HG03457 (cell line): ENCODE results near the gene APLP2.
A peak's percentile ranks its signal among the peaks of the same experiment; 100 is the strongest.
"Not testable (repeated sequence)": the region's sequence is repeated elsewhere in the genome, so short reads cannot be mapped to it uniquely, and the experiment has no call there.

Experiments used
- ATAC-seq: cut with Tn5 transposase; IDR thresholded peaks from one replicate; pipeline ENCODE4 v1.9.1; 2021; ENCODE audit warnings: moderate number of reproducible peaks; ENCODE audit not compliant: unreplicated experiment

The APLP2 gene

GRCh38 chr11:130069659-130070108, at the start of gene APLP2:
APLP2 (plus strand) TSS chr11:130069894; CDS start chr11:130069978, 84 bp downstream.
- peak; percentile 97 for ATAC-seq

GRCh38 chr11:130020323-130020722, 49.4 kb upstream of the APLP2 start:
- no peak for ATAC-seq

GRCh38 chr11:130021606-130022005, 48.1 kb upstream of the APLP2 start:
- not testable (repeated sequence) for ATAC-seq

GRCh38 chr11:130022799-130023198, 46.9 kb upstream of the APLP2 start:
- ATAC-seq: no peak

DNA sequence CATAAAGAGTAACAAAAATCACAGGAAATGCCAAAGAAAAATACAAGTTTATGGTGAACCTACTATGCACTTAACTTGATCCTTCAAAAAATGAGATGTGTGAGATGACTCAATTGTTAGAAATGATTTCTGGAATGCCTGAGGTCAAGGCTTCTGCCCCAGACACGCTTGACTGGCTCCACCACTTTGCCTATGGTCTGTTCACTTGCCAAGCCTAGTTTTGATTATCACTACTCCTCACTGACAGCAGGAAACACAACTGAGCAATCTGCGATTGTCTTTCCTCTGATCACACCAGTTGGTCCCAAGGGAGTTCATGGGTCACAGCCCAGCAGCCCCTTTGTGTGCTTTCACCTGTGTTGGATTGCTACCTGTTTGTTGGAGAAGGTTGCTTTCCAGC, 46.5 kb upstream of the APLP2 start:
- peak; percentile 94 for ATAC-seq

- ATAC-seq: no peak
These were observed 45.3 kb upstream of the APLP2 start for GRCh38 chr11:130024361-130024760.

DNA sequence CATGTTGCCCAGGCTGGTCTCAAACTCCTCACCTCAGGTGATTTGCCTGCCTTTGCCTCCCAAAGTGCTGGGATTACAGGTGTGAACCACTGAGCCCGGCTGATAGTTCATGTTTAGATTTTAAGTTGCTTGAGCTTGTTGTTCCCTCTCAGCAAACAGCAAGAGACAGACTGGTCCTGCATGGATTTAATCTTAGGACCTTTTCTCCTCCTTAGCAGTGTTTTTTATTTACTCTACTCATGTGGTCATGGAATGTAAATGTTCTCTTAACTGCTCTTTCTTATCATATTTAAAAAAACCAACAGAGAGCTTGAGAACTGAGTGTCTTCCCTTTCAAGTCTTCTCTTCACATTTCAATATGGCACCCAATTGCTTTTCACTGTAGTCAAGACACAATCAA, 44.3 kb upstream of the APLP2 start:
- ATAC-seq: no peak

GRCh38 chr11:130029137-130029536, 40.6 kb upstream of the APLP2 start:
- peak; percentile 77 for ATAC-seq

DNA sequence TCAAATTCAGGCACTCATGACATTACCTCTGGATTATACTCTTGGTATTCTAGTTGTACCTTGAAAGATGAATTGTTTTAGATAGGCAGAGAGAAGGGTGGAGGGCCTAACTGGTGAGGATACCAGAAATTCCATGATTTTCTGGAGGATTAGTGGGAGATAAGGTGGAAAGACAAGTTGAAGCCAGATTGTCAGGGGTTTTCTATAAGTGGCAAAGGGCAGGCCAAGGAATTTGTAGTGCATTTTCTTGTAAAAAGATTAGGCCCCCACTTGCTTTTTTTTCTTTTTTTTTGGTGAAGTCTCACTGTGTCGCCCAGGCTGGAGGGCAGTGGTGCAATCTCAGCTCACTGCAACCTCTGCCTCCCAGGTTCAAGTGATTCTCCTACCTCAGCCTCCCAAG, 38.6 kb upstream of the APLP2 start:
- no peak for ATAC-seq

- no peak for ATAC-seq
These were observed 37.7 kb upstream of the APLP2 start for GRCh38 chr11:130031945-130032344.

- no peak for ATAC-seq
These were observed 36.8 kb upstream of the APLP2 start for GRCh38 chr11:130032931-130033330.

DNA sequence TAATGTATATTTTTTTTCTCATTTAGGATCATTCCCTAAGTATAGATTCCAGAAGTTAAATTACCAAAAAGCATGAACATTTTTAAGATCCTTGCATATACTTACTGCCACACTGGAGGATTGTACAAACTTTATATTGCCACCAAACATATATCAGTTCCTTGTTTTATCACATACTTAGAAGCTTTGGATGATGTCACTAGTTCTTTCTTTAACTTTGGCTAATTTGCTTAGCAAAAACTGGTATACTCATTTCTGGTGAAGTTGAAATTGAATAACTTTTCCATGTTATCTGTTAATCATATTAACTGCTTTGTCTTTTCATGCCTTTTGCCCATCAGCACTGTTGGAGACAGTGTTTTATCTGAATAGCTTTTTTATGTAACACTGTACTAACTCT, 35.5 kb upstream of the APLP2 start:
- no peak for ATAC-seq

DNA sequence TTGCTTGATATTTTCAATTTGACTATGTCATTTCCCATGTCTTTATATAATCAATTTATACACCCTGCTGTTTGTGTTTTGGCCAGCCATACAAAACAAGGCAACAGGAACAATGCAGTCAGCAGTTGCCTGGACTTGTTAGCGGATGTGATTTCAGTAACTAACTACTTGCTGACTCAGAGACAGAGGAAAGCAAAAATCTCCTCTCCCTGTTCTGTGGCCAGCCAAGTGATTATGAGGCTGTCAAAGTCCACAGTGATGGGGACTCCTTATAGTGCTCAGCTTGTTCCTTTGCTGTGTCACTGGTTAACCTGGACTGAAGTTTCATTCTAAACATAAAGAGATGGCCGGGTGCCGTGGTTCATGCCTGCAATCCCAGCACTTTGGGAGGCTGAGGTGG, 32.6 kb upstream of the APLP2 start:
- no peak for ATAC-seq

DNA sequence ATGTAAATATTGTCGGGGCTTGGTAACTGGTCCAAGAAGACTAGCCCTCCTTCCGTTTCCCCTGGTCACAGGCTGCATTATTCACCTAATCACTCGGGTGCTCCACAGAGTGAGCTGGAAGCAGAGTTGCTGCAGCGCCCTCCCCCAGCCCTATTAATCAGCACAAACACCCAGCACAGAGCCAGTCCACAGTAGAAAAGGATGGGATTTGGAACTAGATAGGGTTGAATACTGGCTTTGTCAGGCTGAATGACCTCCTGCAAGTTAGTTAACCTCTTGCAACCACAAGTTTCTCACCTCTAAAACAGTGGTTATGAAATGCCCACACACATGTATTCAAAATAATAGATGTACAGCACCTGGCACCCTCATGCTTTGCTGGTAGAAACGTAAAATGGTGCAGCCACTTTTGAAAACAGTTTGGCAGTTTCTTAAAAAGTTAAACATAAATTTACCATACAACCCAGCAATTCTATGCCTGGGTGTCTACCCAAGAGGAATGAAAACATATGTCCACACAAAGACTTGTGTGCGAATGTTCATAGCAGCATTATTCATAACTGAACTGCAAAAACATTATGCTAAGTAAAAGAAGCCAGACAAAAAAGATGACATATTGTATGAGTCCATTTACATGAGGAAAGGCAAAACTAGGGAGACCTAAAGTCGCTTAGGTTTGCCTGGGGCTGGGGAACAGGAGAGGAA, 31.7 kb upstream of the APLP2 start:
- ATAC-seq: no peak

DNA sequence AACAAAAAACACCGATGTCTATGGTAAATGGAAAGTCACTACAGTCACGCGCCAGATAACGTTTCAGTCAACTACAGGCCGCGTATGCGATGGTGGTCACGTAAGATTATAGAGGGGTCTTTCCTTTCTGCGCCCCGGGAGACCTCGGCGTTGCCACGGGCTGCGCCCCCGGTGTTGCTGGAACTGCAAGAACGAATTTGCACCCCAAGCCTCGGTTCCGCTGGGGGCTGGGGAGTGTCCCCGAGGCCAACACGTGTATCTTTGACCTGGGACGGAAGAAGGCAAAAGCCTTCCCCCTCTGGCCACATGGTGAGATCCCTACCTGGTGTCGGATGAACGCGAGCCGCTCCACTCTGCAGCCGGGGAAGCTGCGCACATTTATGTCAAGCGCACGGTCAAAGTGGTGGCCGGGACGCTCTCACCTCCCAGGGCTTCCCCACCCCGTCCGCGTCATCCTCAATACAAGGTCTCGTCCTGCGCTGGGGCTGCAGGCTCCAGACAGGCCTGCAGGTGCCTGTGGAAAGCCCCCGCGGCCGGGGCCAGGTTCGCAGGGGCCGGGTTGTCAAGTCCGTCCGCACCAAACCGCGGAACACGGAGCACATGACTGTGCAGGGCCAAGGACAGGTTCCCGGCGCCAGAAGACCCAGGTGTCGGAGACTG, 29.3 kb upstream of the APLP2 start:
- no peak for ATAC-seq

- ATAC-seq: no peak
These were observed 27.6 kb upstream of the APLP2 start for GRCh38 chr11:130042093-130042591.

DNA sequence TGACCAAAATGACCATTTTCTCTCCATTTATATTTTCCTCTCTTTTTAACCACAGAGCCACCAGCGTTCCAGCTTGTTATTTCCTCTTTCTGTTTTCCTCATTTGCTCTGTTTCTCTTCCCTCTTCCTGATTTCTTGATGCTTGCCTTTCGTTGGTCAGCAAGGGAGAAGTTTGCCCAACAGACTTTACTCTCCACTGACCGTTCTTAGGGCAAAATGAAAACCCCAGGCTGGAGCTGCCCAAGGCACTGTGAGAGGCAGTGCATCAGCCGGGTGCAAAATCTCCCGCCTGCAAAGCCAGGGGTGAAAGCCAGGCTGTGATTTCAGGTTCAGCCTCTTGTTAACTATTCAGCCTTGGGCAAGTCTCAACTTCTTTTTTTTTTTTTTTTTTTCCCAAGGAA, 26.1 kb upstream of the APLP2 start:
- ATAC-seq: no peak

DNA sequence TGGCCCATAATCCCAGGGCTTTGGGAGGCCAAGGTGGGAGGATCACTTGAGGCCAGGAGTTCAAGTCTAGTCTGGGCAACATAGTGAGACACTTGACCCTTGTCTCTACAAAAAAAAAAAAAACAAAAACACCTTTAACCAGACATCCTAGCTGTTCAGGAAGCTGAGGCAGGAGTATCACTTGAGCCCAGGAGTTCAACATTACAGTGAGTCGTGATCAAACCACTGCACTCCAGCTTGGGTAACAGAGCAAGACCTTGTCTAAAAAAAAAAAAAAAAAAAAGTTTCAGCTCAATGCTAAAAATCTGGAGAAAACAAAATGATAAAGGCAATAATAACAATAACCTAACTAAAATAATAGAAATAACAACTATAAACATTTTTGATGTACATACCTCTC, 22.6 kb upstream of the APLP2 start:
- no peak for ATAC-seq

DNA sequence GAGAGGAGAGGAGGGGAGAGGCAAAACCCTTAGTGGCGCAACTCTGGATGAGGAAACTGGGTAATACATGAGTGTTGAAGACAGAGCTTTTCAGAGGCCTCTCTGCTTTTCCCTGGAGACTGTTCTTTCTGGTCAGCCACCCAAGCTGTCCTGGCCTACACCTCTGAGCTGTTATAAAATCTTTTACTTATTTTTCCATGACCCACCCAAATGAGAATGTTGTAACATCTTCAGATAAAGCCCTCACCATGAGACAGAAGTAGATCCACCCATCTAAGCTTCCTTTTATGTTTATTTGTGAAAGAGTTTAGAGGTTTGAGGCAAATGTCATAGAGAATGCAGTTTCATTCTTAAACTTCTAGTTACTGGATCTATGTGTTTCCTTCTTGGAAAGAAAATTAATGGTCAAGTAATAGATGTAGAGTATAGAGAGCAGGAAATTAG, 20.3 kb upstream of the APLP2 start:
- no peak for ATAC-seq

DNA sequence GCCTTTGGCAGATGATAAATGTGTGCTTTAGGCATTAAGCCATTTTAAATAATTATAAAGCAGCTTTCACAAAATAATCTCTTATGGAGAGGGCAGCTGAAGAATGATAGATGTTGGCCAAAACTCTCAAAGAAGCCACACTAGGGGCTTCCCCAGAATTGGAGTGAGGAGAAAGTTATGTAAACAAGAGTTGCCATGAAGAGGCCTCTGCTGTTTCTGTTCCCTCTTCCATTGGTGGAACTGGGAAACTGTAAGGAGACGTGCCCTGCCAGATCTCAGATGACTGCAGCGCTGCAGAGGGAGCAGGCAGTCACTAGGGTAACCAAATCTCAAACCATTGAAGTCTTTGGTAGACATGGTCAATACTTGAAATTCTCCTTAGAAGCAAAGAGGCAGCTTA, 19.4 kb upstream of the APLP2 start:
- no peak for ATAC-seq

DNA sequence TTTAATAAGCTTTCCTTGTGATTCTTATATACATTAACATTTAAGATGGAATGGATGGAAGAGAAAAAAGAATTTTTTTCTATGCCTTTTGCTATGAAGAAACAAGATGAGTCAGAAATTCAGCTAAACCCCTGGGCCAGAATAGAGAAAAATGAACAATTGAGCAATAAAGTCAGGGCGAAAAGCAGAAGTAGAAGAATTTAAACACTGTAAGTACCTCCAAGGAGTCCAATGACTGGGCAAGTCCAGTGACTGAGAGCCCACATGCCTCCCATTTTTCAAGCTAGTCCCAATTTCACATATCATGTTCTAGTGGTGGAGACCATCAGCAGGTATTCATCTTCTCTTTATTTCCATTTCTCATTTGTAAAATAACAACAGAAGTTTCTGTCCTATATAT, 18.6 kb upstream of the APLP2 start:
- no peak for ATAC-seq

DNA sequence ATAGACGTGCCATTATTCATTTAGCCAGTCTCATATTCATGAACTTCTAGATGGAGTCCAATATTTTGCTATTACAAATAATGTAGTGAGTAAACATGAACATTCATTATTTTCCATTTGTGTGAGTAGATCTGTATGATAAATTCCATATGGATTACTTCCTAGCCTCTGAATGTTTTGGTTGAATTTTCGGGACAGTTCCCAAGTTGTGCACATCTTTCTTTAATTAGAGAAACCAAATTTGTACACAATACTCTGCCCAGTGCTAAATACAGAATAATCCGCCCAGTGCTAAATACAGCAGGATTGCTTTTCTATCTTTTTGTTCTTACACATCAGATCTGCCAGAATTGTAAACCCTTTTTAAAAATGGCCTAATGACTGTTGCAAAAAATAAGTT, 17.1 kb upstream of the APLP2 start:
- ATAC-seq: no peak
